Measurements from ENCODE around the gene ATP11A.

GRCh38 chr13:112825071-112825470, 135.2 kb downstream of the ATP11A start:
- TF ChIP-seq USF1 (CRISPR knock-in tag; IDR thresholded peaks at IDR 0.05), result no peak
- TF ChIP-seq HNRNPLL (IDR thresholded peaks at IDR 0.05; ENCODE audit: low read depth, low read length, poor library complexity, severe bottlenecking), result no peak
- TF ChIP-seq RFX5 (IDR thresholded peaks at IDR 0.05; ENCODE audit: low read depth, low read length), result no peak
- no peak for TF ChIP-seq ZNF263 (CRISPR knock-in tag; IDR thresholded peaks at IDR 0.05; ENCODE audit: borderline replicate concordance)
- no peak for TF ChIP-seq EGR1 (conservative IDR thresholded peaks at IDR 0.05)
- TF ChIP-seq SETDB1 (IDR thresholded peaks at IDR 0.05; ENCODE audit: low read length), result no peak
- no peak for TF ChIP-seq SMC3 (conservative IDR thresholded peaks at IDR 0.05; ENCODE audit: insufficient read depth, low read depth, low read length)
- TF ChIP-seq, protein P1, sequence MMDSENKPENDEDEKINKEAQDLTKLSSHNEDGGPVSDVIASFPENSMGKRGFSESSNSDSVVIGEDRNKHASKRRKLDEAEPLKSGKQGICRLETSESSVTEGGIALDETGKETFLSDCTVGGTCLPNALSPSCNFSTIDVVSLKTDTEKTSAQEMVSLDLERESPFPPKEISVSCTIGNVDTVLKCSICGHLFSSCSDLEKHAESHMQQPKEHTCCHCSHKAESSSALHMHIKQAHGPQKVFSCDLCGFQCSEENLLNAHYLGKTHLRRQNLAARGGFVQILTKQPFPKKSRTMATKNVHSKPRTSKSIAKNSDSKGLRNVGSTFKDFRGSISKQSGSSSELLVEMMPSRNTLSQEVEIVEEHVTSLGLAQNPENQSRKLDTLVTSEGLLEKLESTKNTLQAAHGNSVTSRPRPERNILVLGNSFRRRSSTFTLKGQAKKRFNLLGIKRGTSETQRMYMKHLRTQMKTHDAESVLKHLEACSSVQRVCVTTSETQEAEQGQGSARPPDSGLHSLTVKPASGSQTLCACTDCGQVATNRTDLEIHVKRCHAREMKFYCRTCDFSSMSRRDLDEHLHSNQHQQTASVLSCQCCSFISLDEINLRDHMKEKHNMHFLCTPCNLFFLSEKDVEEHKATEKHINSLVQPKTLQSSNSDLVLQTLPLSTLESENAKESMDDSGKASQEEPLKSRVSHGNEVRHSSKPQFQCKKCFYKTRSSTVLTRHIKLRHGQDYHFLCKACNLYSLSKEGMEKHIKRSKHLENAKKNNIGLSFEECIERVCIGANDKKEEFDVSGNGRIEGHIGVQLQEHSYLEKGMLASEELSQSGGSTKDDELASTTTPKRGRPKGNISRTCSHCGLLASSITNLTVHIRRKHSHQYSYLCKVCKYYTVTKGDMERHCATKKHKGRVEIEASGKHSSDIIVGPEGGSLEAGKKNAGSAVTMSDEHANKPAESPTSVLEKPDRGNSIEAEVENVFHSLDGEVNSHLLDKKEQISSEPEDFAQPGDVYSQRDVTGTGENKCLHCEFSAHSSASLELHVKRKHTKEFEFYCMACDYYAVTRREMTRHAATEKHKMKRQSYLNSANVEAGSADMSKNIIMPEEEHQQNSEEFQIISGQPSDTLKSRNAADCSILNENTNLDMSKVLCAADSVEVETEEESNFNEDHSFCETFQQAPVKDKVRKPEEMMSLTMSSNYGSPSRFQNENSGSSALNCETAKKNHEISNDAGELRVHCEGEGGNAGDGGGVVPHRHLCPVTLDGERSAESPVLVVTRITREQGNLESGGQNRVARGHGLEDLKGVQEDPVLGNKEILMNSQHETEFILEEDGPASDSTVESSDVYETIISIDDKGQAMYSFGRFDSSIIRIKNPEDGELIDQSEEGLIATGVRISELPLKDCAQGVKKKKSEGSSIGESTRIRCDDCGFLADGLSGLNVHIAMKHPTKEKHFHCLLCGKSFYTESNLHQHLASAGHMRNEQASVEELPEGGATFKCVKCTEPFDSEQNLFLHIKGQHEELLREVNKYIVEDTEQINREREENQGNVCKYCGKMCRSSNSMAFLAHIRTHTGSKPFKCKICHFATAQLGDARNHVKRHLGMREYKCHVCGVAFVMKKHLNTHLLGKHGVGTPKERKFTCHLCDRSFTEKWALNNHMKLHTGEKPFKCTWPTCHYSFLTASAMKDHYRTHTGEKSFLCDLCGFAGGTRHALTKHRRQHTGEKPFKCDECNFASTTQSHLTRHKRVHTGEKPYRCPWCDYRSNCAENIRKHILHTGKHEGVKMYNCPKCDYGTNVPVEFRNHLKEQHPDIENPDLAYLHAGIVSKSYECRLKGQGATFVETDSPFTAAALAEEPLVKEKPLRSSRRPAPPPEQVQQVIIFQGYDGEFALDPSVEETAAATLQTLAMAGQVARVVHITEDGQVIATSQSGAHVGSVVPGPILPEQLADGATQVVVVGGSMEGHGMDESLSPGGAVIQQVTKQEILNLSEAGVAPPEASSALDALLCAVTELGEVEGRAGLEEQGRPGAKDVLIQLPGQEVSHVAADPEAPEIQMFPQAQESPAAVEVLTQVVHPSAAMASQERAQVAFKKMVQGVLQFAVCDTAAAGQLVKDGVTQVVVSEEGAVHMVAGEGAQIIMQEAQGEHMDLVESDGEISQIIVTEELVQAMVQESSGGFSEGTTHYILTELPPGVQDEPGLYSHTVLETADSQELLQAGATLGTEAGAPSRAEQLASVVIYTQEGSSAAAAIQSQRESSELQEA (IDR thresholded peaks at IDR 0.05; ENCODE audit: low read depth), result no peak
- no peak for TF ChIP-seq POLR2AphosphoS5 (IDR thresholded peaks at IDR 0.05; ENCODE audit: control insufficient read depth, insufficient read depth, low read depth, low read length)
- TF ChIP-seq EZH2 (IDR thresholded peaks at IDR 0.05; ENCODE audit: borderline replicate concordance, low read depth, low read length), result no peak
